Stimulated activated naive CD8-positive, alpha-beta T cell treated with anti-CD3 and anti-CD28 coated beads, Interleukin-15, amount 100 ng/mL, for 72 hours (primary cell): ENCODE measurements around the gene GRIN2A.

Source experiments
- ATAC-seq: fragments of 150-1000 bp; cut with Tn5 transposase; 2 replicates; pipeline ENCODE4 v1.10.0; 2021; ENCODE audit warnings: mild to moderate bottlenecking, moderate library complexity
- DNase-seq, 2 donors: peaks; one replicate each; pipeline ENCODE4 v3.0.0; 2021 to 2022
- H3K27ac Mint-ChIP-seq, 2 donors: one replicate each; pipeline ENCODE4 v1.8.0; 2022; ENCODE audit warnings: mild to moderate bottlenecking in 2 of 2, mixed read lengths in 2 of 2, moderate library complexity in 2 of 2
- H3K27me3 Mint-ChIP-seq: one replicate; pipeline ENCODE4 v1.8.0; 2022; ENCODE audit warnings: mixed read lengths
- H3K4me1 Mint-ChIP-seq: one replicate; pipeline ENCODE4 v1.8.0; 2022; ENCODE audit warnings: mild to moderate bottlenecking, mixed read lengths
- H3K4me3 Mint-ChIP-seq, 2 donors: one replicate each; pipeline ENCODE4 v1.8.0; 2022; ENCODE audit warnings: mild to moderate bottlenecking in 2 of 2, mixed read lengths in 2 of 2, moderate library complexity in 1 of 2
- H3K9me3 Mint-ChIP-seq, 2 donors: one replicate each; pipeline ENCODE4 v1.8.0; 2022; ENCODE audit warnings: mixed read lengths in 2 of 2

The GRIN2A gene

DNA sequence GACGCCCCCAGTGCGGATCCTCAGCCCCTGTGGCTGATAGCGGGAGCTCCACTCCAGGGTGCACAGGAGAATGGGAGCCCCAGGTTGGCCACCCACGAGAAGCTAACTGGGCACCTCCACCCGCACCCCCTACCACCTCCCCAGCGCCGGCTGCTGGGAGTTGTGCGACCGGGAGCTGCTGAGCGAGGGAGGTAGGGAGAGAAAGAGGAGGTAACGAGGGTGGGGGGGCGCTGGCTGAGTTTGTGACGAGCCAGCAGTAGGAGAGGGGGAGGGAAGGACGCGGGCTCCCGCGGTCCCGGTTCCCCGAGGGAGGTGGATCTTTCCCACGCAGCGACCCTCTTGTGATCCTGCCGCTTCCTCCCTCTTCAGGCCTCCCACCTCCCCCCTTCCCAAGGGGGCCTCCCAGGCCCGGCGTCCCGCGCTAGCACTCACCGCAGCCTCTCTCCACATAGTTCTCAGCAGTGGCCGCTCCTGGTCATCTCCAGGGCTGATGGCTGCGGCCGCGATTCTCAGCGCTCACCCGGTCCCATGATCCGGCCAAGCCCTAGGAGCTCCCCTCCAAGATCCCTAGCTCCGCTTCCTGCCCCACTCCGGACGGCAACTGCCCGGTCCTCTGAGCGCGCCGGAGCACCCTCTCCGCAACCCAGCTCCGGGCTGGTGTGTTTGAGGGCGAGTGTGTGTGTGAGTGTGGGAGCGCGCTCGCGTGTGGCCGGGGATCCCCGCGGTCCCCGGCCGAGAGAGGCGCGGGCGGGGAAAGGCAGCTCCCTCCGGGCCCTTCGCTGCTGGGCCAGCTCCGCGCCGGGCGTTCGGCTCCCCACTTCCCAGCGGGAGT, at the start of gene GRIN2A:
Gene GRIN2A (minus strand): TSS at position 207 of the 832 bp plus-strand sequence. CDS start 2,017 bp downstream, outside the sequence.
- H3K27me3 Mint-ChIP-seq, result peaks cover 77% of the 10 kb centered on the region
- ATAC-seq (no peak), DNase-seq (no peak)
- peak within 1 kb of the TSS in 1 of 2 donors; percentile 46 for H3K4me3 Mint-ChIP-seq
- peaks cover 28% of the 10 kb centered on the region for H3K4me1 Mint-ChIP-seq
- peaks cover 0 to 3% of the 10 kb centered on the region in 2 donors for H3K9me3 Mint-ChIP-seq
- no peak within 1 kb of the TSS for H3K27ac Mint-ChIP-seq

- ATAC-seq (no peak), DNase-seq (no peak)
- H3K9me3 Mint-ChIP-seq, result peaks cover 8 to 15% of the 10 kb centered on the region in 2 donors
- H3K4me1 Mint-ChIP-seq, result no peaks in the 10 kb centered on the region
- H3K4me3 Mint-ChIP-seq, result no peak overlapping the region
- H3K27ac Mint-ChIP-seq, result no peak overlapping the region
- H3K27me3 Mint-ChIP-seq, result peaks cover 2% of the 10 kb centered on the region
Measured at GRCh38 chr16:10231563-10231962, 49.3 kb upstream of the GRIN2A start.

GRCh38 chr16:10228779-10229178, 46.6 kb upstream of the GRIN2A start:
- H3K27me3 Mint-ChIP-seq, result peaks cover 11% of the 10 kb centered on the region
- no peak for ATAC-seq

GRCh38 chr16:10226987-10227306, 44.7 kb upstream of the GRIN2A start:
- no peak for ATAC-seq
- Mint-ChIP-seq H3K9me3 (no peaks in the 10 kb centered on the region), H3K4me1 (no peaks in the 10 kb centered on the region), H3K27ac (no peak overlapping the region), H3K4me3 (no peak overlapping the region), H3K27me3 (peaks cover 16% of the 10 kb centered on the region)
- no peak for DNase-seq

More at GRCh38 chr16:10228779-10229178, 46.6 kb upstream of the GRIN2A start:
- Mint-ChIP-seq H3K4me1 (no peaks in the 10 kb centered on the region), H3K27ac (no peak overlapping the region), H3K9me3 (peaks cover 7 to 13% of the 10 kb centered on the region in 2 donors), H3K4me3 (no peak overlapping the region)
- no peak for DNase-seq

DNA sequence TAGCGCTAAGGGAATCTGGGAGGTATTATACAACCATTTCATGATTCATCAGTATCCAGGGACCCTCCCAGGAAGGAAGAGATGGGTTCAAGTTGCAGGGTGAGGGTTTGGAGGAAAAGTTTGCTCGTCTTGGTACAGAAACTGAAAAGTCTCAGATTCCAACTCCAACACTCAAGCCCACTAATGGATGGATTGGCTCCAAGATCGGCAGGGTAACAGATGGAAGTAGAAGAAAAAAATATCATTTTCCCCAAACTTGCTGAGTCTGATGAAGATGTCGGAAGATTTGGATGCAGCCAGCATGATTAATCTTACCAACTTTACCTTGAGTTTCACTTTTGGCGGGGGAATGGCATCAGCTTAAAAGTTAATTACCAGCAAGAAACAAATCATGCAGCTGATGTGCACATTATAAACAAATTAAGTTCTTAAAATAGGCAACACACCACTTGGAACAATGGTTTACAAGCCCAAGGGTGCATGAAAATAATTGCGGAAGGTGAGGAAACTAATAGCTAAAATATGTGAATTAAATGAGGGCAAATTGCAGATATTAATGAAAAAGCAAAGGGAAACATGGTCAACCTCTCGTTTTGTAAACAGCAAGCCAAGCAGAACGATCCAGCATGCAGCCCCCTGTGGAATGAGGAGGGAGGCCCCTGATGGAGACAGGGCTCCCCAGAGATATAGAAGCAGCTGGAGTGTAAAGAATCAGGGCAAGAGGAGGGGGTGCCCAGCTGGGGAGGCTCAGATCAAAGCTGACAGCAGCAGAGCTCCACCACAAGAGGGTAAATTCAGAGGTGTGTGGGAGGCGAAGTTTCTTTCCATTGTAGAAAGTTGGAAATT, 44.1 kb upstream of the GRIN2A start:
- no peak overlapping the region for H3K27ac Mint-ChIP-seq
- peaks cover 20% of the 10 kb centered on the region for H3K27me3 Mint-ChIP-seq
- DNase-seq, result no peak
- no peaks in the 10 kb centered on the region for H3K4me1 Mint-ChIP-seq
- ATAC-seq, result no peak
- no peak overlapping the region for H3K4me3 Mint-ChIP-seq
- H3K9me3 Mint-ChIP-seq, result no peaks in the 10 kb centered on the region

DNA sequence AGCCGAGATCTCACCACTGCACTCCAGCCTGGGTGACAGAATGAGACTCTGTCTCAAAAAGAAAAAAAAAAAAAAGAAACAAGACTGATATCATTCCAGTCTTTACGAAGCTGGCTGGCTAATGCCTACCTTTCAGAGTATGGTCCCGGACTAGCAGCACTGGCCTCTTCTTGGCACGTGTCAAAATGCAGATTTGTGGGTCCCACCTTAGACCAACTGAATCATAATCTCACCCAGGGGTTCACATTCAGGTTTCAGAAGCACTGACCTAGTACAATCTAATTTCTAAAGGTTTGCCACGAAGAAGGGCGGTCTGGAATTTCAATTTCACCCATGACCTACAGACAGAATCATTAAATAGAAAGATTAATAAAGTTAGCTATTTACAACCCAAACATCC, 43.4 kb upstream of the GRIN2A start:
- Mint-ChIP-seq H3K4me3 (no peak overlapping the region), H3K9me3 (no peaks in the 10 kb centered on the region), H3K27ac (no peak overlapping the region), H3K27me3 (peaks cover 24% of the 10 kb centered on the region), H3K4me1 (peaks cover 4% of the 10 kb centered on the region)
- DNase-seq (no peak), ATAC-seq (no peak)

GRCh38 chr16:10224850-10225249, 42.6 kb upstream of the GRIN2A start:
- Mint-ChIP-seq H3K9me3 (no peaks in the 10 kb centered on the region), H3K27ac (no peak overlapping the region), H3K4me1 (peaks cover 4% of the 10 kb centered on the region), H3K27me3 (peaks cover 26% of the 10 kb centered on the region), H3K4me3 (no peak overlapping the region)
- ATAC-seq, result no peak
- DNase-seq, result no peak

- Mint-ChIP-seq H3K27me3 (peaks cover 24% of the 10 kb centered on the region), H3K4me3 (no peak overlapping the region), H3K4me1 (peaks cover 4% of the 10 kb centered on the region), H3K27ac (no peak overlapping the region), H3K9me3 (no peaks in the 10 kb centered on the region)
- ATAC-seq (no peak), DNase-seq (no peak)
Measured at GRCh38 chr16:10220942-10221341, 38.7 kb upstream of the GRIN2A start.

- H3K4me3 Mint-ChIP-seq, result no peak overlapping the region
- peaks cover 4% of the 10 kb centered on the region for H3K4me1 Mint-ChIP-seq
Measured at GRCh38 chr16:10219742-10220141, 37.5 kb upstream of the GRIN2A start.

GRCh38 chr16:10218490-10219206, 36.4 kb upstream of the GRIN2A start:
- Mint-ChIP-seq H3K4me3 (no peak overlapping the region), H3K9me3 (no peaks in the 10 kb centered on the region), H3K27me3 (peaks cover 25% of the 10 kb centered on the region), H3K27ac (no peak overlapping the region), H3K4me1 (peaks cover 4% of the 10 kb centered on the region)
- no peak for DNase-seq
- ATAC-seq, result no peak

More at GRCh38 chr16:10219742-10220141, 37.5 kb upstream of the GRIN2A start:
- no peak overlapping the region for H3K27ac Mint-ChIP-seq
- H3K9me3 Mint-ChIP-seq, result no peaks in the 10 kb centered on the region
- H3K27me3 Mint-ChIP-seq, result peaks cover 21% of the 10 kb centered on the region
- no peak for DNase-seq
- no peak for ATAC-seq

DNA sequence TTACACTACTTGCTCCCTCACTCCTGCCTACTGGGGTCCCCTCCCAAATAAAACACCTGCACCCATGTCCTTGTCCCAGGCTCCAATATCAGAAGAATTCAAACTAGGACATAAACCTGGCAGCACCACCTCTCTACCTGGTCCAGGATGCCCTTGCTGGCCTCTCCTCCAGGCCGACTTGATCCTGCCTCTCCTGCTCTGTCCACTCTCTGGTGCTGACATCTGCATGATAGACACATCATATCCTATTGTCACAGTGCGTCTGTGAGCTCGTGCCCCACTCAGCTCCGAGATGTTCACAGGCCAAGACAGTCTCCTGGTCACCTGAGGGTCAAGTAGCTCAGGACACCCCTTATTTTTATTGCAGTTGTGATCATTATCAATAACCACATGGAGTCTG, 31.5 kb upstream of the GRIN2A start:
- DNase-seq, result no peak
- no peak for ATAC-seq
- H3K27me3 Mint-ChIP-seq, result peaks cover 17% of the 10 kb centered on the region
- no peaks in the 10 kb centered on the region for H3K9me3 Mint-ChIP-seq
- no peak overlapping the region for H3K4me3 Mint-ChIP-seq
- no peaks in the 10 kb centered on the region for H3K4me1 Mint-ChIP-seq
- H3K27ac Mint-ChIP-seq, result no peak overlapping the region

DNA sequence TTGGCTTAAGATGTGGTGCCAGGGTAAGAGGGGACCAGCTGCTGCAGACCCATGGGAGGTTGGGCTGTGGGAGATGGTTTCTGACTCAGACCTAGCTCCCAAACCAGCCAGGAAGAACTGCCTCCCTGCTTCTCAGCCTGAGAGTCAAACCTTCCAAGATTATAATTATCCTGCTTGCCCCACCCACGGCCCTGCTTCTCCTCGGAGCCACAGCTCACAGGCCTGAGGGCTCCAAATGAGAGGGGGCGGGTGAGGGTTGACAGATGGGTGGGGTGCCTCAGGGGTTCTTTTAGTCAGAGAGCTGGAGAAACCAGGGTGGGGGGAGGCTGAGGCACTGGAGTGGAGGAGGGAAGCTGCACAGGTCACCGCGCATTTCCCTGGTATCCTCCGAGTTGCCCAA, 28.7 kb upstream of the GRIN2A start:
- ATAC-seq (no peak), DNase-seq (no peak)
- Mint-ChIP-seq H3K4me1 (no peaks in the 10 kb centered on the region), H3K27me3 (peaks cover 10% of the 10 kb centered on the region), H3K4me3 (no peak overlapping the region), H3K9me3 (no peaks in the 10 kb centered on the region), H3K27ac (no peak overlapping the region)

- ATAC-seq, result no peak
- H3K4me1 Mint-ChIP-seq, result no peaks in the 10 kb centered on the region
- DNase-seq, result no peak
- no peak overlapping the region for H3K27ac Mint-ChIP-seq
- peaks cover 0 to 7% of the 10 kb centered on the region in 2 donors for H3K9me3 Mint-ChIP-seq
- no peaks in the 10 kb centered on the region for H3K27me3 Mint-ChIP-seq
- H3K4me3 Mint-ChIP-seq, result no peak overlapping the region
Measured at GRCh38 chr16:10206865-10207264, 24.6 kb upstream of the GRIN2A start.

DNA sequence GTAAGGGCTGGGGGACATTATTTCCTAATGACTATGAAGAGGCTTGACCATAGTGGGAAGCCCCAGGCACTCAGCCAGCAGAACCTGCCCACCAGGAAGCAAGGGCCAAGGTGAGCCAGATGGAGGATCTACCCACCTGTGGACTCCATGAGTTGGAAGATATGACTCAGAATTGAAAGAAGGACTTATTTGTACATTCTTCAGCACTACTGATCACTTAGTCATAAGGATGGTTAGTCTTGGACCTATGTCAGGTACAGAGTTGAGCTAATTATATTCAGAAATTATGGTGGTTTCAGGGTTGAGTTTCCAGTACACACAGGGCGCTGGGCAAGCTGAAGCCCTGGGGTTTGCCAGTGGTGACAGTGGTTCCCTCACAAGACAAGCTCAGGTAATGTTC, 24.0 kb upstream of the GRIN2A start:
- ATAC-seq, result peak; percentile 52

DNA sequence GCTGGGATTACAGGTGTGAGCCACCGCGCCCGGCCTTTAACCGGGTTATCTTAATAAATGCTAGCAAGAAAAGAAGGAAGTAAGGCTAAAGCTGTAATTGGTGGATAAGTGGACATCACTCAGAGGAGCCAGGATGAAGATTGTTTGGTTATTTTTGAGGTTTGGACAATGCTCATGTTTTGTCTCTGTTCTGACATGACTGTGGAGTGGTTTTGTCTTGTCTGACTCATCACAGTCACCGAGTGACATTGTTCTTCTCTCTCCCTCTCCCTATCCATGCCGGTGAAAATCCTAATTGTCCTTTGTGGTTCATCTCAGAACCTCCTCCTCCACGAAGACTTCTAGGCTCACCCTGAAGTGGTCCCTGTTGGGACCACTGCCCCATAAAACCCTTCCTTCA, 23.5 kb upstream of the GRIN2A start:
- no peak overlapping the region for H3K27ac Mint-ChIP-seq
- no peaks in the 10 kb centered on the region for H3K4me1 Mint-ChIP-seq
- no peaks in the 10 kb centered on the region for H3K27me3 Mint-ChIP-seq
- ATAC-seq (no peak), DNase-seq (no peak)
- no peak overlapping the region for H3K4me3 Mint-ChIP-seq
- peaks cover 0 to 7% of the 10 kb centered on the region in 2 donors for H3K9me3 Mint-ChIP-seq

More for the DNA sequence above, 24.0 kb upstream of the GRIN2A start:
- H3K4me3 Mint-ChIP-seq, result no peak overlapping the region
- H3K27ac Mint-ChIP-seq, result no peak overlapping the region
- H3K27me3 Mint-ChIP-seq, result no peaks in the 10 kb centered on the region
- H3K9me3 Mint-ChIP-seq, result peaks cover 0 to 7% of the 10 kb centered on the region in 2 donors
- H3K4me1 Mint-ChIP-seq, result no peaks in the 10 kb centered on the region
- no peak for DNase-seq
